H1 (cell line): ENCODE data around the gene TCERG1L. TPM values are rescaled to one million over a fixed set of nuclear protein-coding genes. Genes with fewer than 3 reads are reported as not detected.

Experiments used
- CTCF ChIA-PET: fragments of 300-600 bp; sonication (Branson Sonifier 250); formaldehyde crosslinking; loops from one replicate; lab custom pipeline; 2021; ENCODE audit not compliant: partially characterized antibody; lab: Charles Lee
- POLR2A ChIA-PET: fragments of 300-600 bp; sonication (Branson Sonifier 250); formaldehyde crosslinking; loops from one replicate; lab custom pipeline; 2021; ENCODE audit warnings: inconsistent platforms; ENCODE audit not compliant: partially characterized antibody; lab: Charles Lee
- DNase-seq, 2 experiments: peaks; one replicate each; pipeline versions ENCODE4 v3.0.0 to v3.0.0-alpha.2; 2010 to 2022; ENCODE audit warnings: low spot score in 2 of 2, low read depth in 1 of 2, mixed read lengths in 1 of 2
- FAIRE-seq: peaks from 2 replicates; lab custom pipeline; 2011; peaks lifted over from hg19 to GRCh38; lab: Jason Lieb, UNC
- H2AFZ ChIP-seq: 2 replicates; pipeline ENCODE4 v1.8.1; 2012; ENCODE audit warnings: low read length, inconsistent platforms
- H2AK5ac ChIP-seq: 2 replicates; pipeline ENCODE4 v1.6.1; 2013; ENCODE audit warnings: low read depth, low read length
- H2BK120ac ChIP-seq: replicated peaks from 2 replicates; pipeline ENCODE3; 2013; ENCODE audit warnings: low read depth, low read length, inconsistent platforms
- H2BK12ac ChIP-seq: 2 replicates; pipeline ENCODE4 v1.6.1; 2013; ENCODE audit warnings: low read depth, low read length
- H2BK15ac ChIP-seq: 2 replicates; pipeline ENCODE4 v1.6.1; 2013; ENCODE audit warnings: low read length
- H2BK20ac ChIP-seq: 2 replicates; pipeline ENCODE4 v1.6.1; 2013; ENCODE audit warnings: low read length
- H2BK5ac ChIP-seq: 2 replicates; pipeline ENCODE4 v1.6.1; 2013; ENCODE audit warnings: low read depth, low read length
- H3K14ac ChIP-seq: 2 replicates; pipeline ENCODE4 v1.6.1; 2013; ENCODE audit warnings: inconsistent platforms; ENCODE audit not compliant: insufficient read length
- H3K18ac ChIP-seq: 2 replicates; pipeline ENCODE4 v1.6.1; 2013; ENCODE audit warnings: low read length; ENCODE audit errors: extremely low read depth
- H3K23ac ChIP-seq: 2 replicates; pipeline ENCODE4 v1.6.1; 2013; ENCODE audit warnings: inconsistent platforms; ENCODE audit not compliant: insufficient read length
- H3K23me2 ChIP-seq: 2 replicates; pipeline ENCODE4 v1.6.1; 2013; ENCODE audit warnings: low read depth, low read length
- H3K27ac ChIP-seq: 2 replicates; pipeline ENCODE4 v1.6.1; 2011; ENCODE audit warnings: low read depth, low read length, inconsistent platforms
- H3K27me3 ChIP-seq, 4 experiments: replicated peaks in 1 of 4; 1 replicate in 1 of 4; 2 replicates in 3 of 4; pipeline versions ENCODE4 v1.6.1 to v1.8.1; 2011 to 2013; ENCODE audit warnings: low read length in 3 of 4, mild to moderate bottlenecking in 3 of 4, inconsistent platforms in 2 of 4, mixed read lengths in 2 of 4, moderate library complexity in 1 of 4; ENCODE audit not compliant: control insufficient read depth in 3 of 4, insufficient read depth in 3 of 4; ENCODE audit errors: extremely low read depth in 1 of 4
- H3K36me3 ChIP-seq, 4 experiments: 2 replicates each; pipeline versions ENCODE4 v1.6.1 to v1.8.1; 2011 to 2013; ENCODE audit warnings: mild to moderate bottlenecking in 4 of 4, low read length in 3 of 4, moderate library complexity in 2 of 4, control low read depth in 1 of 4, inconsistent platforms in 1 of 4; ENCODE audit not compliant: insufficient read depth in 4 of 4, control insufficient read depth in 2 of 4
- H3K4ac ChIP-seq: replicated peaks from 2 replicates; pipeline ENCODE3; 2013; ENCODE audit warnings: low read length, low read depth, mixed read lengths, inconsistent platforms; ENCODE audit not compliant: insufficient read length
- H3K4me1 ChIP-seq, 4 experiments: replicated peaks in 1 of 4; 1 replicate in 1 of 4; 2 replicates in 3 of 4; pipeline versions ENCODE4 v1.6.1 to v1.8.1; 2011 to 2013; ENCODE audit warnings: low read length in 3 of 4, inconsistent platforms in 2 of 4, mixed read lengths in 1 of 4; ENCODE audit not compliant: insufficient read depth in 4 of 4, control insufficient read depth in 3 of 4
- H3K4me2 ChIP-seq, 2 experiments: 2 replicates each; pipeline versions ENCODE4 v1.6.1 to v1.8.1; 2011 to 2013; ENCODE audit warnings: low read depth in 2 of 2, low read length in 2 of 2, control low read depth in 1 of 2, inconsistent platforms in 1 of 2, mild to moderate bottlenecking in 1 of 2; ENCODE audit not compliant: insufficient read depth in 1 of 2
- H3K4me3 ChIP-seq, 4 experiments: fragments of 200-600, 300-600 bp in 1 of 4; sonication (generic), shearing (Covaris generic), sonication (Bioruptor Twin) in 1 of 4; 2 replicates each; pipeline versions ENCODE4 v1.5.1 to v1.8.1; 2011 to 2016; ENCODE audit warnings: low read length in 4 of 4, low read depth in 3 of 4, control low read depth in 2 of 4, inconsistent platforms in 2 of 4, mild to moderate bottlenecking in 2 of 4, mixed read lengths in 1 of 4, moderate library complexity in 1 of 4; ENCODE audit not compliant: insufficient read depth in 2 of 4; ENCODE audit errors: extremely low read depth in 1 of 4
- H3K56ac ChIP-seq: replicated peaks from 2 replicates; pipeline ENCODE3; 2013; ENCODE audit warnings: low read depth, mild to moderate bottlenecking, mixed read lengths, low read length, inconsistent platforms; ENCODE audit not compliant: insufficient read length
- H3K79me1 ChIP-seq: 2 replicates; pipeline ENCODE4 v1.6.1; 2013; ENCODE audit warnings: low read depth, low read length, control low read depth
- H3K79me2 ChIP-seq, 2 experiments: 2 replicates each; pipeline versions ENCODE4 v1.6.1 to v1.8.1; 2012 to 2013; ENCODE audit warnings: low read length in 2 of 2, mild to moderate bottlenecking in 2 of 2, inconsistent platforms in 1 of 2; ENCODE audit not compliant: insufficient read depth in 2 of 2, control insufficient read depth in 1 of 2
- H3K9ac ChIP-seq, 4 experiments: replicated peaks in 1 of 4; 1 replicate in 1 of 4; 2 replicates in 3 of 4; pipeline versions ENCODE4 v1.6.1 to v1.8.1; 2011 to 2013; ENCODE audit warnings: low read depth in 3 of 4, low read length in 3 of 4, control low read depth in 2 of 4, mild to moderate bottlenecking in 2 of 4, moderate library complexity in 2 of 4, inconsistent platforms in 1 of 4; ENCODE audit errors: extremely low read depth in 1 of 4
- H3K9me3 ChIP-seq, 2 experiments: 2 replicates each; pipeline versions ENCODE4 v1.6.1 to v1.8.1; 2012 to 2013; ENCODE audit warnings: mild to moderate bottlenecking in 2 of 2, moderate library complexity in 2 of 2, control low read depth in 1 of 2, inconsistent platforms in 1 of 2, low read depth in 1 of 2, low read length in 1 of 2, mixed read lengths in 1 of 2; ENCODE audit not compliant: insufficient read depth in 2 of 2
- H4K20me1 ChIP-seq, 2 experiments: replicated peaks in 1 of 2; 2 replicates each; pipeline versions ENCODE3 to v1.8.1; 2011 to 2013; ENCODE audit warnings: inconsistent platforms in 2 of 2, low read length in 2 of 2, mild to moderate bottlenecking in 1 of 2; ENCODE audit not compliant: insufficient read depth in 2 of 2, control insufficient read depth in 1 of 2
- H4K5ac ChIP-seq: 2 replicates; pipeline ENCODE4 v1.6.1; 2013; ENCODE audit warnings: low read length, low read depth, mixed read lengths, inconsistent platforms; ENCODE audit not compliant: insufficient read length
- H4K8ac ChIP-seq: 2 replicates; pipeline ENCODE4 v1.8.0; 2013; ENCODE audit warnings: mild to moderate bottlenecking, moderate library complexity, low read length, inconsistent platforms; ENCODE audit not compliant: insufficient read depth; ENCODE audit errors: extremely low read depth
- H4K91ac ChIP-seq: replicated peaks from 2 replicates; pipeline ENCODE3; 2013; ENCODE audit warnings: low read length, mixed read lengths, inconsistent platforms; ENCODE audit not compliant: insufficient read length
- NANOG ChIP-seq: IDR thresholded peaks from 2 replicates; pipeline ENCODE4 v1.6.1; 2011; ENCODE audit warnings: low read length, low read depth, mild to moderate bottlenecking, inconsistent platforms; ENCODE audit not compliant: insufficient read depth, poor library complexity, severe bottlenecking
- WGBS, 2 experiments: shearing (Covaris generic) in 1 of 2; methylation state at CpG; one replicate each; pipeline versions ENCODE4 v1.1.6 to v1.1.7; 2013 to 2015; ENCODE audit warnings: low lambda C conversion rate in 2 of 2, mixed read lengths in 2 of 2, inconsistent platforms in 1 of 2, low coverage in 1 of 2, missing lambda C conversion rate in 1 of 2; ENCODE audit not compliant: insufficient replicate concordance in 2 of 2, insufficient coverage in 1 of 2, insufficient read length in 1 of 2; ENCODE audit errors: extremely low coverage in 1 of 2, missing lambda C conversion rate in 1 of 2; 5-methylcytosine and 5-hydroxymethylcytosine counted together
- polyA plus RNA-seq, 7 experiments: library from polyadenylated mRNA; depleted of rRNA in 3 of 7; stranded (reverse) in 5 of 7; unstranded in 2 of 7; fragments of >200 nt in 5 of 7; fragments of 200-250 nt in 2 of 7; gene quantifications; 1 replicate in 5 of 7; 2 replicates in 1 of 7; 4 replicates in 1 of 7; pipeline versions ENCODE4 v1.2.1 to v1.2.3, GENCODE V29; 2011 to 2013; ENCODE audit warnings: missing spikeins in 2 of 7, mixed read lengths in 2 of 7
- total RNA-seq: library from RNA; stranded (reverse); fragmentation: NEBNext Ultra II Directional; extraction: Animal tissue kit (Norgen Biotek cat#: 25700); gene quantifications from 2 replicates; pipeline ENCODE4 v1.2.1, GENCODE V29; 2021

Gene TCERG1L
- total and polyA plus RNA-seq, 2 of the 8 experiments (the other 6 are each of a cell fraction or from before 2014, with no cell fraction given) = 3.9 to 6.9 TPM

GRCh38 chr10:131079314-131079713 is 232.2 kb downstream of the TCERG1L start:
- H3K27ac ChIP-seq = no peak overlapping the region

More at GRCh38 chr10:131079314-131079713, 232.2 kb downstream of the TCERG1L start:
- Histone ChIP-seq H3K14ac (no peak overlapping the region), H3K23me2 (no peaks in the 10 kb centered on the region), H3K56ac (no peak overlapping the region), H2BK5ac (peak overlapping the region; percentile 13; the same call in 1 of the 2 replicates), H3K23ac (no peak overlapping the region), H3K27me3 (no peaks in the 10 kb centered on the region), H3K79me1 (no peaks in the 10 kb centered on the region), H4K91ac (no peak overlapping the region), H4K20me1 (no peaks in the 10 kb centered on the region), H3K36me3 (no peaks in the 10 kb centered on the region), H2AFZ (no peak overlapping the region), H2BK120ac (no peak overlapping the region), H3K4ac (no peak overlapping the region), H3K4me2 (no peak overlapping the region), H3K9me3 (peaks cover 0 to 3% of the 10 kb centered on the region in 2 experiments; a peak in 1 of 4 replicates), H4K8ac (no peak overlapping the region; the same call in 1 of the 2 replicates), H2BK15ac (no peak overlapping the region; the same call in 1 of the 2 replicates), H4K5ac (no peak overlapping the region), H2BK12ac (no peak overlapping the region), H3K4me1 (no peaks in the 10 kb centered on the region; a peak in 1 of 7 replicates), H3K9ac (no peak overlapping the region), H2BK20ac (0 out of 2 replicates have a peak overlapping the region, but pooled peaks have one; percentile 18), H3K4me3 (no peak overlapping the region), H3K79me2 (no peaks in the 10 kb centered on the region), H3K18ac (no peak overlapping the region; the same call in 1 of the 2 replicates), H2AK5ac (0 out of 2 replicates have a peak overlapping the region, but pooled peaks have one; percentile 26)
- 91% methylated on average over 8 of the region's 8 CpGs; no CpG with 5 or more reads in 1 of the 2 experiments for WGBS, 2 experiments
- TF ChIP-seq NANOG = no peak
- ChIA-PET POLR2A (no interaction called here), CTCF (interaction anchor here (0.8 to 2.5 kb wide), 3 partner anchors 9 to 351 kb away, joined by 4 to 11 read pairs (median 5); no protein-coding TSS in a partner anchor)
- FAIRE-seq (no peak), DNase-seq (no peak)
